NK-92 (cell line): ENCODE results near the gene FMN2.

ENCODE experiments used
- DNase-seq: peaks from one replicate; lab custom pipeline; 2025; ENCODE audit not compliant: unreplicated experiment; lab: John Stamatoyannopoulos, UW

FMN2 gene

DNA sequence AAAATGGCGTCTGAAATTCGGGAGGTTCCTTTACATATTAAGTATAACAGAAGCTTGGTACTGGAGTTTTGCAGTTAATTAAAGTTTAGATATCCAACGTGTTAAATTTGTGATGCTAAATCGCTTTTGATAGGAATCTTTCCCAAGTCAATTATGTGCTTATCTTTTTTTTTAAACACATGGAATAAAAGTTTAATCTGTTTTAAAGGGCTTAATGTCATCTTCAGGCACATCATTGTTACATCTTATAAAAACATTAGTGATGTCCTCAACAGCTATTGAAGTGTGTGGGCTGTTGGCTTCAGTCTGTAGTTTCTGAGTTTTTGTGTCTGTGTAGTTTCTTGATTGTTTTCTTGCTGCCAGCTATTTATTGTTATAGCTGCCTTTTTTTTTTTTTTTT, 5.3 kb downstream of the FMN2 start:
- DNase-seq = no peak

DNA sequence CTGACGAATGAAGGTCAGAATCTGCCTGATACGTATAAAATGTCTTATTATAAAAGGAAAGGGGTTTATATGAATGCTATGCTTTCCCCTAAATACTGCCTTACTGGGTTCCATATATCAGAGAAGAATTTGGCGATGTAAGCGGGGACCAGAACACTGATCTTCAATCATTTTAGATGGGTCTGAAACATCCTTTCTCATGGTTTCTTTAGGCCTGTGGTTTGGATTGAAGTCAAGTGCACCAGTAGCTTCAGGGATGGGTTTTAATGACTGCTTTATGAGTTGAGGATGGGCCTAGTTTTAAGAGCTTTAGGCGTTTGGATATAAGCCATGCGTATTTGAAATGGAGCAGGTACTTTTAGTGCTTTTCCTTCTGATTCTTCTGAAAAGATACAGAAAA, 6.9 kb downstream of the FMN2 start:
- DNase-seq = no peak

DNA sequence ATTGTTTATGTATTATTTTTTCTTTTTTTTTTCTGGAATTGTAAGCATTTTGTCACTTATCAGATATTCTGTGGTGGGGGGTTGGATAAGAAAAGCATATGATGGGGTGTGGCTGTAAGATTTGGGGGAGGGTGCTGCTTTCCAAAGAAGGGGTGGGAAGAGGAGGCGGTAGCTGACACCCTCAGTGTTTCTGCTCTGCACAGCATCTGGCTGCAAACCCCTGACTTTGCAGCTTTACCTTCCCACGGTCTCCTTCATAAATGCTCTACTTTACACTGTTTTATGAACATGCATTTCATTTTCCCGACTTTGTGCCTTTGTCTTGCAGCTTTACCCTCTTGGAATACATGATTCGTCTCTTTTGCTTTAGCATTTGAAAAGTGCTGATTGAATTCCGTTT, 7.6 kb downstream of the FMN2 start:
- no peak for DNase-seq

DNA sequence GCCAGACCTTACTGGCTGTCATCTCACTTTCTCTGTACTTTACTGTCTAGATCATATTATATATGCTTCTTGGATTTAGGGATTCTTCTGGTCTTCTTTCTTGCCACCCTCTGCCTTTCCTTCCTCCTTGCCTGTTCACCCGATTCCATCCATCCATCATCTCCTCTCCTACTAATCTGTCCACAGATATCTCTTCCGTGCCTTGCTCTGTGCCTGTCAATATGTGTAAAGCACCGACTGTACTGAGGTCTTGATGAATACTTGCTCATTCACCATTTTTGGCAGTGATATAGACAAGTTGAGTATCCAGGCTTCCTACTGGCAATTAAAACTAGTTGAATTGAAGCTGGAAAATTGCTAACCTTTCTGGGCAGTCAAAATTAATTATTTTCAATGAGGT, 8.1 kb downstream of the FMN2 start:
- DNase-seq = no peak

DNA sequence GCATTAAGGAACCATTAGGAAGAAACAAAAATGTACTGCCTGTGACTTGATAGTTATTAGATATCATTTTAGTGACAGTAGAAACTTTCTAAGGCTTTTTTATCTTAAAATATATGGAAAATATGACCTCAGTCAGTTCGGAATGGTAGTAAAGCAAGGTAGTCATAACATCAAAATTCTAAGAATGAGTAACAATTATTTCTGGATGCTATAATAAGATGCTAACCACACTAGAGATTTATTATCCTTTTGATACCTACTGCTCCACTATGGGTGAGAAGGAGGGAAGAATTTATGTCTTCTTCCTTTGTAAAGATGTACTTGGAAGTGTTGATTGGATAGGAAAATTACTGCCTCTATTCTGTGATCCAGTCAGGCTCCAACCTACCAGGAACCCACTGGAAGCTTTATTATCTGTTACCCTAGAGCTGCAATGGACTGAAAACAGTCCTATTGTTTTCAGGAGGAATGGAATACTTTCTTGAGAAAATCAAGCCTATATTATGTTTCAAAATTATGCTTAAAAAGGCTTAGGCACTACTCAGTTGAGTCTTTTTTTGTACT, 8.8 kb downstream of the FMN2 start:
- DNase-seq = no peak

DNA sequence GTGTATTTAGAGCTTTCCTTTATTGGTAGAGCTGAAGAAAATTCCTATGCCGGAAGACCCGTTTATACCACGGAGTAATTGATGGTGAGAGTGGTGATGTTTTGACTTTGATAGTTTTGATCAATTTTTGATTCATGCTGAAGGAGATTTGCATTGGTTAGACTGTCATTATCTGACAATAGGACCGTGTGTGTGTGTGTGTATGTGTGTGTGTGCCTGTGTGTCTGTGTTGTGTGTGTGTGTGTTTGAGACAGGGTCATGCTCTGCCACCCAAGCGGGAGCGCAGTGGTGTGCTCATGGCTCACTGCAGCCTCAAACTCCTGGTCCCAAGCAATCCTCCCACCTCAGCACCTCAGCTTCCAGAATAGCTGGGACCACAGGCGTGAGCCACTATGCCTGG, 9.6 kb downstream of the FMN2 start:
- DNase-seq = no peak

DNA sequence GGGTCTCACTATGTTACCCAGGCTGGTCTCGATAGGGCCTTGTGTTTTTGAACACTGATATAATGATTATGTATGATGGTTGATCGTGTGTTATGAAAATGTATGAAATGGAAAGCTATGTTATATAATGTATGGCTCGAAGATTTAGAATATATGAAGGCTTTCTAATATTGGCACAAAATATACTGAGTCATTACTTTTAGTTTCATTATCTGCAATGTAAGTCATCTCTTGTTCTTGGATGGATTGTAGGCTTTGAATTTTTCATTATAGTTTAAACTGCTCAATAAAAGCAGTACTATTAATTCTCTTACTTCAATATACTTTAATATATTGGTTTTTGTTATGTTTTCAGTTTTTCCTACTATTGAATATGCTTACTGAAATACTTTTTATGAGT, 10.1 kb downstream of the FMN2 start:
- no peak for DNase-seq

DNA sequence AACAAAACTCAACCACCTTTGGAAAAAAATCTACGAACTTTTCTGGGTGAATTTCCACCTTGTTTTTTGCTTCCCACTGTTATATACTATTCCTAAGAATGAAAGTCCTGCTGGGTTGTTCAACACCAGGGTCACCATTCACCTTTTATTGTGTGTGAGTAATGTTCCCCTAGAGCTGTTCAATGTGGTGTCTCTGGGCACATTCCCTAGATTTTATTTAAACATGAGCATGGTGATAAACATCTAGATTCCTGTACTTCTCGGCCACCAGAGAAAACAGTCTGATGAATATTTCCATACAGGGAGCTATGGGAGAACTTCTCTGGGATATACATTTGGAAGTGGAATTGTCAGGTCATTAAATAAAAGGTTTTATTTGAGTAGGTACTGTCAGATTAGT, 13.0 kb downstream of the FMN2 start:
- DNase-seq = no peak

DNA sequence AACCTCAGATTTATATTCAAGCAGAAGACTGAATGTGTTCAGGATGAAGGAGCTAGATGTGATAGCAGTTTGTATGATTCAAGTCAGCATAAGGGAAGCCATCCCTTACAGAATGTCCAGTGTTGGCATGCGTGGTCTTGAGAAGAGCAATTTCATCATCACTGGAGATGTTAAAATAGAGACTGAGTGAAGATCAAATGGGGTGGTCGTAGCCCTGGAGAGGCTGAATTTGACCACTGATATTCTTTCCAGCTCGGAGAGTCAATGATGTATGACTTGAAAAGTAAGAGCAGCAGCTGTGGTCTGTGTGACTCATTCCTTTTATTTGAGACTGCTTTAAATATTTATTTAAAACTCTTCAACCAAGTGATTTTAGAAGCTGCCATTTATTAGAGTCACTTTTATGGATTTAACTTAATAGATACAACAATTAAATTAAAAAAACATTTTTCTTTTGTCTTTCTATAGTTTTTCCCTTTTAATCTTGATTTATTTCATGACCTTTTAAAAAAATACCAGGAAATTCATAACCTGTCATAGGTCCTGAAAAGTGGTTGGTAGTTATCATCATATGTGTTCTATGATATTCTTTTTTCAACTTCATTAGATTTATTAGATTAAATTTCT, 15.5 kb downstream of the FMN2 start:
- DNase-seq = no peak

DNA sequence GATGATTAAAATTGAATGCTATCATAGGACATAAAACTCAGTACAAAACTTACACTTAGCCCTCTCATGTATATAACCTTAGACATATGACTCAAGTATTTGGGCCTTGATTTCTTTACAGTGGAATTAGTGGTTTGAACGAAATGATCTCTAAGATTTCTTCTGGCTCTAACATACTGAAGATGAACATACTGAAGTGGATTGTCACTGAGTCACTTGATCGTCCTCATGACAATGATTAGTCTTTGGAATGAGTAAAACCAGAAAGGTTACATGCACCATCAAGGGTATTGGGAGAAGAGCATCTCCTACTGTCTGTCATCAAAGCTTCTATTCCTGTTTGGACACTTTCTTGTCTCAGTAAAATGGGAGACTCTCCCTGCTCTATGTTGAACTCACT, 17.4 kb downstream of the FMN2 start:
- DNase-seq = no peak

DNA sequence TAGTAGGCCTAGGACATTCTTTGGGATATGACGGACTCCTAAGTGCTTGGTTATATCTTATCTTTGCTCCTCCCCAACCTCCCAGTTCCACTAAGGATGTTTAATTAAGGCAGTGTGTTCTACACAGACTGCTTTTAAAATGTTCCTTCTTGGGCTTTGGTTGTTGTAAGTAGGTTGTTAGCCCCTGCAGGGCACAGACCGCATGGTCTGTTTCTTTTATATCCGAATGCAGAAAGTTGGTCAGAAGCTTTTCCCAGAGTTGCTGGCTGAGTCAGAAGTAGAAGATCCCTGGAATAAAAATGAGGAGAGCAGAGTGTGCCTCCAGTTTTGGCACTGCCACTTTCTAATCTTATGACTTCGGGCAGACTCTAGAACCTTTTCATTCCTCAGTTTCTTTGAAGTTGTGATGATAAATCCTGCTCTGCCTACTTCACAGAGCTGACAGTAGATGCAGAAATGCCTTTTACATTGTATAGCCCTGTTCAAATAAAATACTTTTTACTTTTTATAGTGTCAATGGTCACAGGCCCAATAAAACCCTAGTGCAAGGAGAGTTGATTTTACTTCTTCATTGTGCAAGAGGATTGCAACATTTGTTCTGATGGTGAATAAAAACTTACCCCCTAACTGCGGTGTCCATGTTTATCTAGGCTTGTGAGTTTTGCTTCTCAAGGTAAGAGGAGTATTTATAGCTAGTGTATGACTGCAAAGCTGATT, 18.4 kb downstream of the FMN2 start:
- no peak for DNase-seq

DNA sequence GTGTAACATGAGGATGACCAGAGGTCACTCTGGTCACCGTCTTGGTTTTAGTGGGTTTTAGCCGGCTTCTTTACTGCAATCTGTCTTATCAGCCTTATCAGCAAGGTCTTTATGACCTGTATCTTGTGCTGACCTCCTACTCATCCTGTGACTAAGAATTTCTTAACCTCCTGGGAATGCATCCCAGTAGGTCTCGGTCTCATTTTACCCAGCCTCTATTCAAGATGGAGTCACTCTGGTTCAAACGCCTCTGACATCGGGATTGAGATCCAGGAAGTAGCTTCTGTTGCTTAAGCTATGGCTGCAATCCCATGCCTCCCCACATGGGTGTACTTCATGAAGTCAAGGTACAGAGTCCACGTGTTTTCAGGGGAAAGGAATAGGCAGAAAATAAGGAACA, 19.9 kb downstream of the FMN2 start:
- DNase-seq = no peak

DNA sequence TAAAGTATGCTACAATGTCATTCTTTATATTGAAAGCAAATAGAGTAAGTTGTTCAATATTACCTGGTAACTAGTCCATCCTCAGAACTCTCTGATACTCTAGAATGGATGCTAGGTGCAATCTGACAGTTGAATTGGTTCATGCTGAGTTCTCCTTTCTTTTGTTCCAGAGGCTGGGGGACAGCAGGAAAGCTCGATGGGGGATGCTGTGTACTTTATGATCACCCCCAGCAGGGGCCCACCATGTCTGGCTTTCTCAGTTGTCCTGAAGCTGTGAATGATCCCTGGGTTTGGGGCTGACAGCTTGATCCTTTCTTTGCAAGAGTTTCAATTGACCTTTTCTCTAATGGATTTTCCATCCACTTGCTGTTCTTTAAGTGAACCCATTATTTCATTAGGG, 22.5 kb downstream of the FMN2 start:
- DNase-seq = no peak

DNA sequence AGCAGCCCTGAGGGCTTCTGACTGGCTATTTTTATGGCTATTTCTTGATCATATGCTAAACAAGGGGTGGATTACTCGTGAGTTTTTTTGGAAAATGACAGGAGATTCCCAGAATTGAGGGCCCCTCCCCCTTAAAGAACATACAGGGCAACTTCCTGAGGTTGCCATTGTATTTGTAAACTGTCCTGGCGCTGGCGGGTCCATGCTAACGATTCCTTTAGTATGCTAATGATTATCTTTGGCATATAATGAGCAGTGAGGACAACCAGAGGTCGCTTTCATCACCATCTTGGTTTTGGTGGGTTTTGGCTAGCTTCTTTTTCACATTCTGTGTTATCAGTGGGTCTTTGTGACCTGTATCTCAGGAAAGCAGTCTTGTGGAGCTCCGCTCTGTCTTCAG, 24.1 kb downstream of the FMN2 start:
- DNase-seq = no peak

DNA sequence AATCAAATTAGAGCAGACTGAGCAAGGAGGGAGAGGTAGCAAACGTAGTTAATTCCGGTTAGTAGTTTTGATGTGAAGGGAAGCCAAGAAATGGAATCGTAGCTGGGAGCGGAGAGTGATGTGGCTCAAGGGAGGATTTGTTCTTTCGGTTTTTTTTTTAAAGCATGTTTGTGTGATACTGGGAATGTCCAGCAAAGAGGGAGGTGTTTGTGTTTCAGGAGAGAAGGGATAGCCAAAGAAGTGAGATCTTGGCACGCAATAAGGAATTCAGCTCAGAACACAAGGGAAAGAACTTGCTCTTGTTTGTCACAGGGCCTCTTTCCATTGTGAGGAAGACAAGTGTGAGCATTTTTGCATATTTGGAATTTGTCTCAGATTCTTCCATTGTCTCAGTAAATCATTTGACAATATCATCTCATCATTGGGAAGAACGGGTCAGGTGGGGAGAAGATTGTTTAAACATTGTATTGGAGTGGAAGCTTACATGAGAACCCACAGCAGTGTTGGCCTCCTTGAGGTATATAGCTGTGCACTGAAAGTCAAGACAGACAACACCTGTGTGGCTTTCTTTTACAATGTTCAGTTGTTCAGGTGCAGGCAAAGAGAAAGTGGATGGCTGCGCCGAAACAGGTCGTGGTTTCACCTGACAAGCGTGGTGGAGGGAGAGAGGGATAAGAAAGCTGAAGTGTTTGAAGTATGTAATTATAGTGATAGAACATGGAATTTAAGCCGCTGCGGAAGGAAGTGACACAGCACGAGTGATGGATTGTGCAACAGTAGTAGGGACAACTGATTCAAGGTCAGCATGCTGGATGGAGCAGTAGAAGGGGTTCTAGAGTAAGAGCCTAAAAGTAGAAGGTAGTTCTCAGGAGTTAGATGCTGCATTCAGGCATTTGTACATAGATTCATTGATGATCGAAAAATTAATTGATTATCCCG, 25.4 kb downstream of the FMN2 start:
- no peak for DNase-seq

DNA sequence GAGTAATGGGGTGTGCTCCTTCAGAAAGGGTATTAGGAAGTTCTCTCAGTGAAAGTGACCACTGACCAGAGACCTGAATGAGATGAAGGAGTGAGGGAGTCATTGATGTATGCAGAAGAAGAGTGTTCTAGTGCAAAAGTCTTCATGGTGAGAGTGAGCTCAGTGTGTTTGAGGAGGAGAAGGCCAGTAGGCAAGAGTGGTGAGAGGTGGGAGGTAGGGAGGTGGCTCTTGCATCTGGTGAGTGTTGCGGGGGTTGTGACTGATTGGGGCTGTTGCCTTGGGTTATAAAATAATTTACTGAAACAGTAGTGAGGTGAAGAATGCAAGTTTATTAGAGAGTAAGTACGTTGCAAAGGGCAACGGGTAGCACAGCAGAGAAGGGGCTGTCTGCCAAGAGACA, 26.2 kb downstream of the FMN2 start:
- no peak for DNase-seq

DNA sequence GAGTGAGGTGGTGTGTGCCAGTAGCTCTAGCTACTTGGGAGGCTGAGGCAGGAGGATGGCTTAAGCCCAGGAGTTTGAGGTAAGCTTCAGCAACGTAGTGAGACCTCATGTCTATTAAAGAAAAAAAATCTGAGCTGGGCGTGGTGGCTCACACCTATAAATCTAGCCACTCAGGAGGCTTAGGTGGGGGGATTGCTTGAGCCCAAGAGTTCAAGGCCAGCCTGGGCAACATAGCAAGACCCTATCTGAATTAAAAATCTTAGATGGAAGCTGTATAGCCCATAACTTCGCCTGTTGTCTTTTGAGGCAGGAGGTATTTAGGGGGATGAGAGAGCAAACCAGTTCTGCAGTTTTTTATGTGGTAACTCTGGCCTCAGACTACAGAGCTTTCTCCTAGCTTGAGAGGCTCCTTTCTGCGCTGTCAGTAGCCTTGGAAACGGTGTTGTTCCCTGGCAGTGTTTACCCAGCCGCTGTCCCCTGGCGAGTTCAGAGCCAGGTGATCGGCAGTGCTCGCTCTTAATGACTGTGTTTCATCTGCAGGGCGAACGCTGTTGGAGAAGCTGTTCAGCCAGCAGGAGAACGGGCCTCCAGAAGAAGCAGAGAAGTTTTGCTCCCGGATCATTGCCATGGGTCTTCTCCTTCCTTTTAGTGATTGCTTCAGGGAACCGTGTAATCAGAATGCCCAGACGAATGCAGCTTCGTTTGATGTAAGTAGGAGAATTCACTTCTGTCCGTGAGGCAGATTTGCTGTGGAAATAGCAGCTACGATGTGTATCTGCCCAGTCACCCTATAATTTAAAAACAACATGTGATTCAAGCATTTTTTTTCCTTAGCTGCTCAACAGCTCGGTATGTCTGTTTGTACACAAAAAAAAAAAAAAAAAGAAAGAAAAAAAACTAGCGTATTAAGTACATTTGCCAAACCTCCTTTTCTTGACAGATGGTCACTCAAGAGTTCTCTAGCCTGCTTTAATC, 31.2 kb downstream of the FMN2 start:
- no peak for DNase-seq

DNA sequence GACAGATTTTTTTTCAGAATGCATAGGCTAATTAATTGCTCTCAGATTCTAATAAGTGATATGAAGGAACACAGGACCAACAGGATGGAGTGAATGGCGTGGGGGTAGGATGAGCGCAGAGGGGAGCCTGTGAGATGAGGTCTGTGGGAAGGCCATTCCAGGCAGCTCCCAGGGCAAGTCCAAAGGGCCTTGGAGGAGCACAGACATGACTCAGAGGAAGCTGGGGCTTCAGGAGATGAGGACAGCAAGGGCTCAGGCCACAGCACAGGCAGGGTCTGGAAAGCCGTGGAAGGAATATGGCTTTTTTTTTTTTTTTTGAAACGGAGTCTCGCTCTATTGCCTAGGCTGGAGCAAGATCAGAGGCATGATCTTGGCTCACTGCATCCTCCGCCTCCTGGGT, 35.1 kb downstream of the FMN2 start:
- no peak for DNase-seq

DNA sequence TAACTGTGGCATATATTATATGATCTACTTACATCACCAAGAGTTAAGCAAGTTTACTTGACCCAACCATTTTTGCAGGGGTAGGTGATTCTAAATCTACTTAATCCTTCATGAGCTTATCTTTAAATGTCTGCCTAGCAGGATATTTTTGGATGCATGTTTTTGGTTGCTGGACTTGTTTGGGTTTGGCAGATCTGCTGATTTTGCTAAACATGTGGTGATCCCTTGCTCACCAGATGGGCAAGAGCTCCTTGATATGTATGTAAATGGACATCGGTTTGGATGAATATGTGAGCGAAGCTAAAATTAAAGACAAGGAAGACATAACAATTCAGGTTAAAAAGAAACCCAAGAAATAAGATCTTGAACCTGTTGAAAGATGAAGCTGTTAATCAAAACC, 36.7 kb downstream of the FMN2 start:
- DNase-seq = no peak

DNA sequence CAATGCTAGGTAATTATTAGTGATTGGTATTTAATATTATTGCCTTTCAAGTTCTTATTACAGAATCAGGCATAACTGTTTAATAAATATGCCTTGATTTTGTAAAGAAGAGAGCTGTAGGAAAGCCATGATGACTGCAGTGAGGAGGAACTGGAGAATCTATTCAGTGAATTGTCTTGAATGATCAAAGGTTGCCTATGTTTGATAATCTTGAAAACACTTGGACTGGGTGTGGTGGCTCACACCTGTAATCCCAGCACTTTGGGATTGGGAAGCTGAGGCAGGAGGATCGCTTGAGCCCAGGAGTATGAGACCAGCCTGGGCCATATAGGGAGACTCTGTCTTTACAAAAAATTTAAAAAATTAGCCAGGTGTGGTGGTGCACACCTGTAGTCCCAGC, 42.4 kb downstream of the FMN2 start:
- DNase-seq = no peak

DNA sequence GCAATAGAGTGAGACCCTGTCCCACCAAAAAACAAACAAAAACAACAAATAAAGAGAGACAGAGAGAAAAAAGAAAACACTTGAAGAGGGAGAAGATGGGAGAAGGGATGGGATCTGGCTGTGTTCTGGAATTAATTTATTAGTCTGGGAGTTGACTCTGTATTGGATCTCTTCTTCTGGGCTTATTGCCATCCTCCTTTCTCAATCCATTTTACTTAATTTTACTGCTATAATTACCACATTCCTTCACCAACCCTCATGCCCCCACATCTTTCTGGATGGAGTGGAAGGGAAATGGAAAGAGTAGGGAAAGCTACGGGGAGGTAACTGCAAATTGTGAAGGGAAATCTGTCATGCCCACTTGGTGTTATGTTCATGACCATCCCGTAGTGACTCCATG, 42.9 kb downstream of the FMN2 start:
- DNase-seq = no peak
